Activated CD8-positive, alpha-beta memory T cell treated with anti-CD3 and anti-CD28 coated beads, Interleukin-2, amount 50 U/mL, for 24 hours (primary cell): ENCODE measurements around the gene CACYBP.

ENCODE experiments used
- DNase-seq: peaks from one replicate; pipeline ENCODE4 v3.0.0-alpha.2; 2020; ENCODE audit errors: extremely low read depth

CACYBP gene, protein sequence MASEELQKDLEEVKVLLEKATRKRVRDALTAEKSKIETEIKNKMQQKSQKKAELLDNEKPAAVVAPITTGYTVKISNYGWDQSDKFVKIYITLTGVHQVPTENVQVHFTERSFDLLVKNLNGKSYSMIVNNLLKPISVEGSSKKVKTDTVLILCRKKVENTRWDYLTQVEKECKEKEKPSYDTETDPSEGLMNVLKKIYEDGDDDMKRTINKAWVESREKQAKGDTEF

DNA sequence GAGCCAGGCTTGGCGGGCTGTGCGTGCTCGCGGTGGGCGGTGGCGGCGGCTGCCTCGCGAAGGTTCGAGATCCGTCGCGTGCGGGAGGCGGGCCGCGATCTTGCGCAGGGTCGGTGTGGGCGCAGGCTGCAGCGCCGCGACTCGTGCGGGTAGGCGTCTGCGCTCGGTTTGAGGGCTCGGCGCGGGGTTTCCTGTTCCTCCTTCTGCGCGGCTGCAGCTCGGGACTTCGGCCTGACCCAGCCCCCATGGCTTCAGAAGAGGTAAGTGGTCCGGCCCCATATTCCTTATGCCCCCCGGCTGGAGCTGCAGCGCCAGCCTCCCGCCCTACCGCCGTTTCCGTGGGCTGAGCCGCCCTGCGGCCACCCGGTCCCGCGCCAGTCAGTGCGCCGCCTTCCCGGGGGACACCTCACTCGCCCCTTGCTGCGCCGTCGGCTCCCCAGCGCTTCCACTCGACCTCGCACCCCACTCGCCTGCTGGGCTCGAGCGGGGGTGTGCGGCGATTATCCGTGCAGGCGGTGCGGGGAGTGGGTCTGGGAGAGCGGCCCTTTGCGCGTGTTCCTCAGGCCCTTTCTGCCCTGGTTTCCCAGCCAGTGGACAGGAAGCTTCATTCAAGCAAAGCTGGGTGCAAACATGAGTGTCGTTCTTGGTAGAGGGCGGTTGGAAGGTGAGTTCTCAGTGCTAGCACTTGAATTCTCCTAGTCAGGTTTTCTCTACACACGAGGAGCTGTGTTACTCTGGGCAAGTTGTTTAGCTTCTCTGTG lies at the start of gene CACYBP:
TSS of gene CACYBP (plus strand) at position 12 of the 761 bp plus-strand sequence. CDS start at position 246, 234 bp downstream.
- DNase-seq: no peak

DNA sequence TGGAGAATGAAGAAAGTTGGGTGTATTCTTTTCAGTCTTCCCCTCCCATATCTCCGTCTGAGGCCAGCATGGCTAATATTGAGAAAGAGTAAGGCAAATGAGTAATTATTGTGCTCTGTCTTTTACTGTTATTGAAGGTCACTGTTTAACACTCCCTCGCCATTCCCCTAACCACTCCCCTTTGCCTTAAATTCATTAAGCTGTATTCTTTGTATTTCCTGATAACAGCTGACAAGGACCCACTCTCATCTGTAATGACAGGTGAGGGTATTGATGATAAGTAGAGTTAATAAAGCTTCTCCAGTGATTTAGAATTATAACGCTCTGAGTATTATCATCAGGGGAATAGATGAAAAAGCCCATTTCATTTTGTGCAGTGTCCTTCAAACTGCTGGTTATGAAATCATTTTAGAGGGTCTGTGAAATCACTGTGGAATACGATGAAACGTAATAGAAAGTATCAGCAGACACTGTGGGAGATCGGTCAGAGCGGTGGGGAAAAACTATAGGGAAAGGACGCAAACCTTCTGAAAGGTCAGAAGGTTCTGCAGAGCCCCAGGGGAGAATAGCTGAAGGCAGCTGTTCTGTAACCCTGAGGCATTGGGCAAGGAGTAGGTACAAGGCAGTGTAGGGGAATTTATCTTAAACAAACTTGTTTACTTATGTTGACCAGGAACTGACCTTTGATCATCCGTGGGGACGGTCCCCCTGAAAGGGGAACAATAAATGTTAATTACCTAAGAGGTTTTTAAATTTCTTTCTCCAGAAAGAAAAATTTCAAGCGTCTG lies 46.3 kb upstream of the CACYBP start:
- no peak for DNase-seq

DNA sequence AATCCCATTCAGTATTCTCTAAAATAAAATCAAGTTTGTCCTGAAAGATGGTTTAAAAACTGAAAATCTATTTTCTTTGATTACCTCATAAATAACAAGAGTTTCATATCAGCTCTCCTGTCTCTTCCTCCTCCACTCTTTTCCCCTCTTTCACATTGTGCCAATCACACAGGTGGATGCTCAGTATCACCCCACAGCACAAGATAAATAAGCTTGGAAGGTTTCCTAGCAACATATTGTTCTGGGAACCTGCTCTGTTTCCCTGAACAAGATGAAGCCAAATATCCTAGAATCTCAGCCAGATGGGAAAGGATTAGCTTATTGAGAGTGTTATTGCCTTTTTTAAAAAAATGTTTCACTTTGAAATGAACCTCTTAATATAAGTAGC lies 45.7 kb upstream of the CACYBP start:
- DNase-seq: no peak

DNA sequence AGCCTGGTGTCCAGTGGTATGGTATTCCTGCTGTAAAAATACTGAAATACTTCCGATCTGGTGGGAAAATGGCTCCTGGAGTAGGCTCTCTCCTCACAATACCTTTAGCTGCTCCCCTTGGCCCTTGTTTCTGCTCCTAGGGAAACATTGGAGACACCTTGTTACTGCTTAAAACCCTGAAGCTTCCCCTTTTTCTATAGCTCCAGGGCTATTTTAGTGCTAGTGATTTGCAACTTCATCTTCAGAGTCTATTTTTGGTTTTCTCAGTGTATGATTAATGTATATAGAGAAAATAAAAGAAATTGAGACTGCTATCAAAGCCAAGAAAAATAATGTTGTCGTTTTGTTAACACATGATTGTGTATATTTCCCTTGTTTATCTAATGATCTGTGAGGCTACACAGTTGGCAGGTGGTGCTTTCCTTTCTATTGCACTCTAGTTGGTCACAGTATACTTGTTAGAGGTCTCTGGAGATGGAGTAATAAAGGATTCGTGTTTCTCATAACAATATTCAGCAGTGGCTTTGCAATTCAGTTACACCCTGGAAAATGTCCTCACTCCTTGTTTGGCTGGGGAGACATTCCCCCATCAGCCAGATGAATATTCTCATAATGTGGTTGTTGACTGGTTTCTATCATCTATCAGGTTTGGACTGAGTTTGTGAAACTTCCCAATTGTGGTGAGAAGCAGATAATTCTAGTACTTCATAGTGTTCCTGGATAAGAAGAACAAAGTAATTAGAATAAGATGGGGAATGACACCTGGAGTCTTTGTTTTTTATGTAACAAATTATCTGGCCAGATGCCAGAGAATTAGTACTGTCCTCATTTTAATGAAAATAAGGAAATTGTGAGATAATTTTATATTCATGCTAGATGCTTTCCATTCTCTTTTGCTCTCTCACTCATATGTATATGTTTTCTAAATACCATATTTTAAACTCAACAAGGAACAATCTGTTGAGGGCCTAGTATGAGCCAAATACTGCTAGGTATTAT lies 44.8 kb upstream of the CACYBP start:
- DNase-seq: no peak

DNA sequence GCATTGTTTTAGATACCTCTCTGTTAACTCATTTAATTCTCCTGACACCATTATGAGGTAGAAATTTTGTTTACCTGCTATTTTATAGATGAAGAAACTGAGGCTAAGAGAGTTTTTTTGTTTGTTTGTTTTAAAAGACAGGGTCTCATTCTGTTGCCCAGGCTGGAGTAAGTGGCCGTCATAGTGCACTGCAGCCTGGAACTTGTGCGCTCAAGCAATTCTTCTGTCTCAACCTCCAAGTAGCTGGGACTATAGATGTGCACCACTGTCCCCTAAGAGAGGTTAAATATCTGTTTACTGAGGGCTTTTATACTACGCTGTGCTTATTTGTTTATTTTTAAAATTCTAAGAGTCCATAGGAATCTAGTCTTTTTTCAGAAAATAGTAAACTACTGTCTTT lies 43.7 kb upstream of the CACYBP start:
- DNase-seq: no peak

DNA sequence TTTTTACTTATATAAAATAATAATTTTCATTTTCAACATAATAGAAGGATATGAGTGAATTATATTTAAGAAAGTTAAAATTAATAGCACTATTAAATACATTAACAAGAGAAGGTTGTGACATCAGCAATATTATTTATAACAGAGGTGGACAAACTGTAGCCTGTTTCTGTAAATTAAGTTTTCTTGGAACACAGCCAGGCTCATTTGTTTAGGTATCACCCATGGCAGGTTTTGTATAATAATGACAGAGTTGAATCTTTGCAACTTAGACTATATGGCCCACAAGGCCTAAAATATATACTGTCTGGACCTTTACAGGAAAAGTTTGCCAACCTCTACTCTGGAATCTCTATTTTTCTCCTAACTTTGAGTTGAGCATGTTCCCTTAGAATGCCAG lies 42.8 kb upstream of the CACYBP start:
- no peak for DNase-seq

DNA sequence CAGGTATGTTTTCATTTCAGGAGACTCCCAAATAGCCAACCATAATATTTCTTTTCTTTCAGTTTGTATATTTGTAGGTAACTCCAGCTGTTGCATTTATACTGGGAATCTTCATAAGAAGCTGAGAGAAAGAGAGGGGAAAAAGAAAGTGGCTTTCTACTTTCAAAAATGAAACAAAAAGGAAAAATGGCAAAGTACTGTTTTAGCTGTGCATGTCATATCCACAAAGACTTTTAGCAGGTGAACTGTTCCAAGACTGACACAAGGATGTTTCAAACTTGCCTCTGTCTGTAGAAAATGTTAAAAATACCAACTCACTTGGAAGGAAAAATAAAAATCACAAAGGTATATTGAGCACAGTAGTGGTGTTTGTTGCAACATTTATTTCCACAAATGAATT lies 41.9 kb upstream of the CACYBP start:
- no peak for DNase-seq

DNA sequence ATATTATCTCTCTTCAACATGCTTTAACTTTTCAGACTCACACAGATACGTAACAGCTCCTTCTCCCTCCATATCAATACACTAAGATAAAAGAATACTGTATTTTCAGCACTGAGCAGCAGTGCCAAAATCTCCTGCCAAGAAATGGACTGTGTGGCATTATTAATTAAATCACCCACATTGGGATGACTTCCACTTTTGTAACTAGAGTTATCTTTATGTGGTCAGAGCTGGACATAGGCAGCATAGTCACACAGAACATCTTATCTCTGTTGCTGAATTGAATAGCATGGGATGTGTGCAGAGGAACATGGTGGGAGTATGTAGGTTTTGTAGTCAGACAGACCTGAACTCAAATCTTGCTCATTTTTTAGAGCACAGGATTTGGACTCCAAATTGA lies 41.4 kb upstream of the CACYBP start:
- DNase-seq: no peak

DNA sequence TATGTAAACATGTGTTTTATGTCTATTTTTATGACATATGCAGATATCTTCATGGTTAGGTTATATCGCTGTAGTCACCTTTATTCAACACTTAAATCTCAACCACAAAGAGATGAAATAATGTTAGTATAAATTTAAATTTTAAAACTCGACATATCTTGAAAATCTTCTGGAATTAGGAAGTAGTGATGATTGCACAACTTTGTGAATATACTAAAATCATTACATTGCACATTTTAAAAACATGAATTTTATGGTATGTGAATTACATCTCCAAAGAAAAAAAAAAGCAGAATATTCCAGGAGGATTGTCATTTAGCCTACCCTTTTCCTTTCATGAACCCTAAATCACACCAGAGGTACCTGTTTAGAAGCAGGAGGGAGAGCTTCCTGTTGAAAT lies 39.4 kb upstream of the CACYBP start:
- DNase-seq: no peak

DNA sequence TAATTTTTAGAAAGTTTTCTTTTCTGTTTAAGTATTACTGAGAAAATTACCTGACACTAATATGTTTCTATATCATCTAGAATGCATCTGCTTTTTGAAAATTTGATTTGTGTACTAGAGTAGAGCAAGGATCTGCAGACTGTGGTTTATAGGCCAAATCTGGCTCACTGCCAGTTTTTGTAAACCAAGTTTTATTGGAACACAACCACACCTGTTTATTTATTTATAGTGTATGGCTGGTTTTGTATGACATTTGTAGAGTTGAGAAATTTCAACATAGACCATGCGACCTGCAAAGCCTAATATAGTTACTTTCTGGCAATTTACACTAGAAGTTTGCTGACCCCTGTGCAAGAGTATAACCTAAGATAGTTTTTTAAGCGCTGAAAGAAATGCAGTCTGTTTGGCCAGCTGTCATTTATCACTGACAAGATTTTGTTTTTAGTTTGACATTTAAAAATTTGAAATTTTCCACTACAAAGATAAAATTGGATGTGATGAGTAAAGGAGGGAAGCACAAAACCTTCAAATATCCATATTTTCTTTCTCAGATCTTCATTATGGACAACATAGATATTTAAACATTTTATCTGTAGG lies 36.1 kb upstream of the CACYBP start:
- no peak for DNase-seq

DNA sequence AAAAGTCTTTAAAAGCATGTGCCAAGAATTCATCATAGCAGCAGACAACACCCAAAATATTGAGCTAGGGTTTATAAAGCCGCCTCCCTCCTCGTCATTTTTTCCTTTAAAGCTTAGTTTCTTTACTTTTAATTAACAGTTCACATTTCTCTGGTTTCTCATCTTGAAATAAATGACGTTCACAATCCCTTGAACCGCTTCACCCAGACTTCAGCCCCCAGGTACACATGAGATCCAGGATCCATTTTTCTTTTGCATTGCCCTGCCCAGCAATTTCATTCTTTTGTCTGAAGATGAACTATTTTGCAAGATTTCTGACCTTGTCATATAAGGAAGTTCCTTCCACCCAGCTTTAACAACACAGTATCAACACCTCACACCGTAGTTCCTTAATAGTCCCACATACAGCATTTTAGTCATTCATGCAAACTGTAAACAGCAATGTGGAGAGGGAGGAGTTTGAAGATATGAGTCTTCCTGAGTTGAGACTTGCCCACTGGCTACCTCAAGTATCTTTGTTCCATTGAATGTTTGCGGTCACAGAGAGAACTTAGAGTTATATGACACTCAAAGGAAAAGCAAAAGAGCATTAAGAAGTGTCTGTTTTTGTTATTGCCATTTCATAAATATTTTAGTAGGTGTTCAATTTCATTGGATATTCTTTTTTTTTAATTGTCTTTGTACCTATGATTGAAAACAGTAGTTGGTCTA lies 35.3 kb upstream of the CACYBP start:
- no peak for DNase-seq

DNA sequence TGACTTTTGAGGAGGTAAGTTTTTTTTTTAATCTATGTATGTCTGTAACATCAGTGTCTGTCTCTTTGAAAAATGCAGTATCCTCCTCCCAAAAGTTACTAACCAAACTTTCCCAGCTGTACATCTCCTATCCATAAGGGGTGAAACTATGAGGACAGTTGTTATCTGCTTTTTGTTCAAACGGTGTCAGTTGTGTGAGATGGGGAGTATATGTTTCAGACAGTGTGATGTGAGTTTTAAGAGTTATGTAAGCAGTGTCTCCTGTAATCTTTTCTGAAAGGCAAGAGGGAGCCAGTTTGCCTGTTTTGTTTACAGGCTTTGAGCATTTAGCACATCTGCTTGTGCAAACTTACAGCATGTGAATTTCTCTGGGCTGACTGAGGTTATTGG lies 34.8 kb upstream of the CACYBP start:
- no peak for DNase-seq

DNA sequence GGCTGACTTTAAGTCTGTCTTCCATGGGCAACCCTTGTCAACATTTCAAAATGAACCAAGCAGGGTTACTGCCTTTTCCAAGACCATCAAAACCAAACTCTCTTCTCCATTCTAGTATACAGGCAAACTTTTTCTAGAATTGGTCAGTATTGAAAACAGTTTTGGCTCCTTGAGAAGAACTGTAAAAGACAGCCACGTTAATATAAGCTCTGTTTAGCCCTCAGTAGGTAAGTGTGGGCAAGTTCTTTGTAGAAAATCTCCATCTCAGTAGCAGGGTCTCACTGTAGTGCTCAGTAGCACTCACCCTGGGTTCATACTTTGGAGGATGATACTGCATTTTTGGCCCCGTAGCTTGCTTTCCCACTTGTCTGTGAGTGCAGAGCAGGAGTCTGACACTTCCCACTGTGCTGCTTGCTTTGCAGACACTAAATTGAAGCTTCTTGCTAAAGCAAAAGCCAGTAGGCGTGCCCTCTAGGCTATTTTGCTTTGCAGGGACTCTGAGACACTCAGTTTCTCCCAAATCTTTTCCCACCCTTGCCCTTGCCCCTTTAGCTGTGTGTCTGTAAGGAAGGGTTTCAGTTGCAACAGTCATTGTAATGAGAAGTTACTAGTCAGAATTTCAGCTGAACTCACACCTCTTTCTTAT lies 34.3 kb upstream of the CACYBP start:
- no peak for DNase-seq

DNA sequence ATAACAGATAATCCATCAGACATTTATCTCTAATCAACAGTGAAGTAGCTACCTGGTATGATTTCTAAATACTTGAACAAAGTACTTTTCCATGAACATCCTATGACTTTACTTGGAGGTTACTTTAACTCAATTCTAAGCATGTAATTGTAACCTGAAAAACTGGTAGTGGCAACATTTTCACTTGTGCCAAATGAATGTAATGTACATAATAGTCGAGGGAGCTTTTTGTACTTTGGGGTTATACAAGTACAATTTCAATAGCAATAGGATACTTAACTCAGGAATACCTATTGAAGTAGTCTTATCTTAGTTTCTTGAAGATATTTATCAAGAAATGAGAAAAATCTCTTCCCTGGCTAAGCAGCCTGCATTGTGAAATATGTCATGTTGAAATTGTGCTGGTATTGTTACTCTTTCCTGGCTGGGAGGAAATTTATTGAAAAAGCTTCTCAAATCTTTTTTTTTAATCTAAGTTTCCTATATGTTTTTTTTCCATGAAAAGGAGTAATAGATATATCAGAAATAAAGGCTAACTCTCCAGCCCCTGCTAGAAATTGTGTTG lies 33.7 kb upstream of the CACYBP start:
- DNase-seq: no peak

DNA sequence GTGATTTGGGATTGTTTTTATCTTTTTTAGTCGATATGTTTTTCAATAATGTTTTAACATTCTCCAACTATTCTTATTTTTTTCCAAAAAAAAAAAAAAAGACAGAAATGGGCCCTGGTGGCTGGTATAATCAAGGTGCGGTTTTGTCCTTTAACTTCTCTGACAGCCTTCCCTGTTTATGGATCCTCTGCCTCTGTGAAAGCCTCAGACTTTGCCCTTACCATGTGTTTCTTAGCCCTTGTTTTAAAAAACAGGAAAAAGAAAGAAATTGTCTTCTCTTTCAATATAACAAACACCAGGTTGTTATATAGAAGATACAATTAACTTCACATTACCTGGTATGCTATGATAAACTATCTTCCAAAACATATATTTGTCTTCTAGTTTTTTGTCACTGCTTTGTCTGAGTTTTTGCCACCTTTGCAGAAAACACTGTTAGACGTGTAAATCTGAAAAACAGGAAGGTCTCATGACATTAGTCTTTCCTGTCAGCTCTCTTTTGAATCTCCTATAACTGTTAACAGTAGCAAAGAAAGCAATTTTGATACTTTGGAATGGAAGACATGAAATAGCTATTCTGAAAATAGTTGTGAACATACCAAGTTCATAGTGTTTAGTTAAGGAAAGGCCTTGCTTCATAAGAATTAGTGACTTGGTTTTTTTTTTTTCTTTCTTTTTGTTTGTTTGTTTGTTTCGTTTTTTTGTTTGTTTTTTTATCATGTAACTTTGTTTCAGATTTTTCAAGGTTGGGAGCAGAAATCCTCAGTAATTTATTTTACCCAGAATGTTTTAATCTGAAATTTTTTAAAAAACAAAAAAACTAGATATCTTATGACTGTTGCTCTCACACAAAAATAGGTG lies 31.7 kb upstream of the CACYBP start:
- no peak for DNase-seq

DNA sequence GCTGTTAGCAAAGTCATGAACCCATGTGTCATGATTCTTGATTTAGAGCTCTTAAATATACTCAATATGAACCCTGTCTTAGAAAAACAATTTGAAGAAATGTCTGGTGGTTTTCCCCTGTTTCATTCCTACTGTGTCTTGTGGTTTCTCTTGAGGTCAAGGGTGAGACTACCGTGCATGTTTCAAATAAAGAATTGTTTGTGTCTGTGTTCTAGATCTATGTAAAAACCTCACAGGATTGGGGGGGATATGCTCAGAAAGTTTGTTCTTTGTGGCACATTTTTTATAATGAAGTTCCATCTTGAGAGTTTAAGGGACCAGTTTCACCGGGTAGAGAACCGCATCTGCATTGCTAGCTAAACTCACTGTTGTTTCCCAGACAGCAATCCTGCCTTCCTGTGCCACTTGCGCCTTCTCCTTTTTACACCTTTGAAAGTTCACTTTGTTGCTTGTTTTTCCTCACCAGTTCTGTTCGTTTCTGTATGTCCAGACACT lies 30.9 kb upstream of the CACYBP start:
- DNase-seq: no peak

DNA sequence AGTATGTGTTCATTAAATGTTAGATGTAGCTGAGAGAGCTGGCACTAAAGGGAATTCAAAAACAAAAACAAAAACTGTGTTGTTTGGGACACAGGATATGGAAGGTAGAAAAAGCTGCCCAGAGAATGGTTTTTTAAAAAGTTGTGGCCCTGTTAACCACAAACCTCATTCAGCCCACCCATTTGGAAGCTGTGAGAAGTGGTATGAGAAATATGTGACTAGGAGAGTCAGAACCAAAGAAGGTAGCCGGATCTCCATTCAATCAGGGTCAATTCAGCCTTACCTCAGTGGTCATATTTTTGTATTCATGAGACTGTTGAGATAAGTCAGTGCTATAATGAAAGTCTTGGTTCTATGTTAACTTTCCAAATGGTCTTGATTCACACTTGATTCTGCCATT lies 29.8 kb upstream of the CACYBP start:
- DNase-seq: no peak

DNA sequence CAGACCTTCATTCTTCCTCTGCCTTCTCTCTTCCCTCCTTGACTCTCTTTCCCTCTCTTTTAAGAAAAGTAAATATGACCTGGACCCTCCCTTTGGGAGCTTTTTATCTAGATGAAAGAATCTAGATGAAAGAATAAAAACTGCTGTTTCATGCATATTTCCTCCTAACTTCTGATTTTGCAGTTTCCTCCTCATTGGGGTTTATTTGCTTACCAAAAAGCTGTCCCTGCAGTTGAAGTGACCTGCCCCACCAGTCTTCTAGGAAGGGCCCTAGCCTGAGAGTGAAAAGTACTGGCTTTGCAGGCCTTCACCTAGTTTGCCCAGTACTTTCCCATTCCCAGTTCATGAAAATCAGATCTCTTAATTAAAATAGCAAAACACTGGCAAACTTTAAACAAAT lies 28.3 kb upstream of the CACYBP start:
- no peak for DNase-seq

DNA sequence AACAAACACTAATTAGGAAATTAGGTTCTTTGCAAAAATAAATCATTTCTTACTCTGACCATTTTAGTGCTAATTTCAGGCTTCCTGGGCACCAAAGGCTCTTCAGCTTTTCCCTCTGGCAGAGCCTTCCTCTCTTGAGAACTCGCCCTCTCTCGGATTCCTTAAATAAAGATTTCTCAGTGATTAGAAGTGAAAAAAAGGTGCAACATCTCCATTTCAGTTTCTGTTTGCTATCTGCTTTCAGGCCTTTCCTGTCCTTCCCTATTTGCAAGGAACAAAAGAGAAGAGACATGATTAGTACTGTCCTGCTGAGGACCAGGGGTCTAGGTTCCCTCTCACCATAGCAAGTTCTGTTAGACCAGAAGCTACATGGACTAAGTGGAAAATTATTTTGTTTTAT lies 27.8 kb upstream of the CACYBP start:
- no peak for DNase-seq
